Thymus (tissue), 11 donors: ENCODE measurements around the gene DNAI1. TPM values are rescaled to one million over a fixed set of nuclear protein-coding genes. Genes with fewer than 3 reads are reported as not detected.

ENCODE experiments used
- DNase-seq, 9 donors: peaks; one replicate each; pipeline ENCODE4 v3.0.0-alpha.2; 2013; ENCODE audit warnings: low spot score in 9 of 9, low read depth in 6 of 9, missing footprints in 1 of 9
- H3K27ac ChIP-seq, 2 donors: one replicate each; pipeline ENCODE4 v1.5.1; 2013; ENCODE audit warnings: control low read depth in 1 of 2, low read depth in 1 of 2, low read length in 1 of 2, mild to moderate bottlenecking in 1 of 2, moderate library complexity in 1 of 2
- H3K27me3 ChIP-seq, 2 donors: one replicate each; pipeline ENCODE4 v1.5.1; 2013; ENCODE audit warnings: low read length in 1 of 2; ENCODE audit not compliant: control insufficient read depth in 2 of 2, insufficient read depth in 1 of 2
- H3K36me3 ChIP-seq, 2 donors: one replicate each; pipeline ENCODE4 v1.5.1; 2013; ENCODE audit warnings: low read length in 1 of 2, mild to moderate bottlenecking in 1 of 2, moderate library complexity in 1 of 2; ENCODE audit not compliant: control insufficient read depth in 2 of 2, insufficient read depth in 2 of 2
- H3K4me1 ChIP-seq, 2 donors: one replicate each; pipeline ENCODE4 v1.5.1; 2013; ENCODE audit warnings: low read length in 2 of 2; ENCODE audit not compliant: control insufficient read depth in 2 of 2, insufficient read depth in 2 of 2
- H3K4me3 ChIP-seq, 2 donors: one replicate each; pipeline ENCODE4 v1.5.1; 2013; ENCODE audit warnings: low read length in 2 of 2, control low read depth in 1 of 2, mild to moderate bottlenecking in 1 of 2
- H3K9me3 ChIP-seq, 2 donors: one replicate each; pipeline ENCODE4 v1.5.1; 2013; ENCODE audit warnings: low read length in 1 of 2, mild to moderate bottlenecking in 1 of 2; ENCODE audit not compliant: control insufficient read depth in 2 of 2, insufficient read depth in 1 of 2
- WGBS: extraction: QIAGEN DNeasy Blood & Tissue Kit; methylation state at CpG from one replicate; pipeline ENCODE4 v1.1.7; 2013; 5-methylcytosine and 5-hydroxymethylcytosine counted together
- polyA plus RNA-seq: library from polyadenylated mRNA; stranded (reverse); fragments of 200-250 nt; gene quantifications from one replicate; pipeline ENCODE4 v1.2.3, GENCODE V29; 2013
- total RNA-seq: library from RNA; stranded (reverse); fragments of 120-200 nt; gene quantifications from one replicate; pipeline ENCODE4 v1.2.4, GENCODE V29; 2013
- donor health status: healthy.

Gene DNAI1
- total and polyA plus RNA-seq, 2 donors: 0.38 to 0.75 TPM

DNA sequence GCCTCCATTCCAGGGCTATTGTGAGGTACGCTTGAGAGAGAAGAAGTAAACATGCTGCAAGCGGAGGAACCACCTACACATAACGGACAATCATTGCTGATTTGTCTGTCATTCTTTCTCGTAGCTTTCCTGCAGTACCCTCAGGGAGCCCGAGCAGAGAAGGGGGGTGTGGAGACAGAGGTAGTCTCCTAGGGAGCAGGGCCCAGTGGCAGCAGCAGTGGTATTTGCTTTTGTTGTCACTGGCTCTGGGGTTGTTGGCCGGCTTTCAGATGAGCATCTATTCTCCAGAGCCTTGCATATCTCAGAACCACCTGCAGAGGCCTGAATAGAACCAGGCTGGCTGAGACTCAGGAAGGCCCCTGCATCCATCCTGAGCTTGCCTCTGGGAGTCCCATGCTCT, 44.3 kb downstream of the DNAI1 start:
- DNase-seq: no peak
- Histone ChIP-seq H3K4me3 (no peak overlapping the region), H3K27me3 (peaks cover 3 to 11% of the 10 kb centered on the region in 2 donors), H3K9me3 (no peaks in the 10 kb centered on the region), H3K4me1 (no peaks in the 10 kb centered on the region), H3K36me3 (no peaks in the 10 kb centered on the region), H3K27ac (no peak overlapping the region)
- WGBS: 92% methylated on average over 6 of the region's 6 CpGs

DNA sequence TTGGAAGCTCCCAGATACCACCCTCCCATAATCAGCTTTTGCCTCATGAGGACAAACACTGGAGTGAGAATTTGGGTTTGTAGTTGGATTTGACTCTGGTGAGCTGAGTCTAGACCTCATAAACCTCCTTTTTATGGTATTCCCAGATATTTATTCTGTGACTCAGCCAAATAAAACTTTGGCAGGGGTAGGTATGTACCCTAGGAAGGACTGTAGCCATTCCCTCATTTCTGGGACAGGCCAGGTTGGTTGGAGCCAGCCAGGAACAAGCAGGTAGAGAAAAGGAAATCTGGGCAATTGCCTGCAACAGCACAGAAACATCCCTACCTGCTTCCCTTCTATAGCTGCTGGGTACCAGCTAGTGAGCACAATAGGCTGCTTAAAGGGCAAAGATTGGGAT, 44.8 kb downstream of the DNAI1 start:
- peaks cover 3 to 14% of the 10 kb centered on the region in 2 donors for H3K27me3 ChIP-seq
- no peaks in the 10 kb centered on the region for H3K36me3 ChIP-seq
- H3K4me1 ChIP-seq: no peaks in the 10 kb centered on the region
- DNase-seq: no peak
- H3K27ac ChIP-seq: no peak overlapping the region
- no peaks in the 10 kb centered on the region for H3K9me3 ChIP-seq
- H3K4me3 ChIP-seq: no peak overlapping the region

DNA sequence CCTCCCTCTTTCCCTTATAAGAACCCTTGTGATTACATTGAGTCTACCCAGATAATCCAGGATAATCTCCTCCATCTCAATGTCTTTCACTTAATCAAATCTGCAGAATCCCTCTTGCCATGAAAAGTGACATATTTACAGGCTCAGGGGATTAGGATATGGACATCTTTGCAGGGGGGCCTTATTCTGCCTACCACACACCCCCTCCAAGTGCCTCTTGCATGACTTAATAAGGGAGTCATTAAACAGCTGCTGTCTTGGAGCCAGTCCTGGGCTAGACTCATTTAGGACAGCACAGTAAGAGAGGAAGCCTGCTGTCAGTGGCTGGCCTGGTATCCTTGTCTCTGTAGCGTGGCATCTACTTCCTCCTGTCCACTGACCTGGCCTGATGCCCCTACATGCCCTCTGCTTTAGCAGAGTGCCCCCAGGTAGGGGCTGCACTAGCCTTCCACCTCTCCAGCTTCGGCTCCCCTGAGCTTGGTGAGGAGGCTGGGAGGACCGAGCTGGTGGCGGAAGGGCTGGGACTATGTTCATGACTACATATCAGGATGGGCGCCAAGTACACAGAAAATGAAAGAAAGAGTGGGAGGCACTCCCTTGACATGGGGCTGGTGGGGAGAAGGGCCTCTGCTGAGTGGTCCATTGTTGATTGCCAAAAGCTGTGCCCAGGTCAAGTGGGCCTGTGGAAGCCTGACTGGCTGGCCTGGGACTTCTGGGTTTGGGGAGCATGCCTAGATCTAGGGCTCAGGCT, 46.9 kb downstream of the DNAI1 start:
- Histone ChIP-seq H3K4me3 (no peak overlapping the region), H3K27ac (no peak overlapping the region), H3K27me3 (peaks cover 0 to 14% of the 10 kb centered on the region in 2 donors), H3K36me3 (no peaks in the 10 kb centered on the region), H3K9me3 (no peaks in the 10 kb centered on the region), H3K4me1 (no peaks in the 10 kb centered on the region)
- no peak for DNase-seq
- 96% methylated on average over 5 of the region's 5 CpGs for WGBS

DNA sequence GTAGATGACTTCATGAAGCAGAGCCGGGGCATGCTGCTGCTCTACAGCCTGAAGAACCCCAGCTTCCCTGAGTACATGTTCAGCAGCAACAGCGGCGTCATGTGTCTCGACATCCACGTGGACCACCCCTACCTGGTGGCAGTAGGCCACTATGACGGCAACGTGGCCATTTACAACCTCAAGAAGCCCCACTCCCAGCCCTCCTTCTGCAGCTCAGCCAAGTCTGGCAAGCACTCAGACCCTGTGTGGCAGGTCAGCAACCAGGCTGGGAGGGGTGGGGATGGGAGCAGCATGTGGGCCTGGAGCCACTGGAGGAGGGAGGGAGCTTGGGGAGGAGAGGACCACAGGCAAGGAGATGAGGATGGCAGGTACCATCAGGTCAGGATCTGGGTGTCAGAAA, 48.0 kb downstream of the DNAI1 start:
- no peak overlapping the region for H3K27ac ChIP-seq
- H3K9me3 ChIP-seq: no peaks in the 10 kb centered on the region
- H3K4me1 ChIP-seq: no peaks in the 10 kb centered on the region
- no peaks in the 10 kb centered on the region for H3K36me3 ChIP-seq
- peaks cover 0 to 14% of the 10 kb centered on the region in 2 donors for H3K27me3 ChIP-seq
- no peak overlapping the region for H3K4me3 ChIP-seq
- WGBS: 95% methylated on average over 7 of the region's 7 CpGs
- no peak for DNase-seq

DNA sequence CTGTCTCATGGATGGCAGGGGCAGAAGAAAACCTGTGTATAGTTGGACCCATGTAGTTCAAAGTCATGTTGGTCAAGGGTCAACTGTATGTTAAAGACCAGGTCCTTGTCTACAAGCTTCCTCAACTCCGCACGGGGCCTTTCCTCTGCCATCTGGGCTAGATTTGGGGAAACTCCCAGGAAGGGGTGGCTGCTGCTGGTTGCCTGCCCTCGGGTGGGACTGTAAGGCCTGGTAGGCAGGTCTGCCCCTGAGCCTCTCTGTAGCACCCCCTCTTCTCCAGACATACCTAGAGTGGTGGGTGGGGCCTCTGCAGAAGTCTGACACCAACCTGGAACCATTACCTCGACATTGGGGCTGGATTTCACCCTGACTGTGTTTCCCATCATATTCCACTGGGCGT, 49.0 kb downstream of the DNAI1 start:
- H3K27me3 ChIP-seq: peaks cover 0 to 12% of the 10 kb centered on the region in 2 donors
- no peaks in the 10 kb centered on the region for H3K9me3 ChIP-seq
- WGBS: 92% methylated on average over 5 of the region's 5 CpGs

DNA sequence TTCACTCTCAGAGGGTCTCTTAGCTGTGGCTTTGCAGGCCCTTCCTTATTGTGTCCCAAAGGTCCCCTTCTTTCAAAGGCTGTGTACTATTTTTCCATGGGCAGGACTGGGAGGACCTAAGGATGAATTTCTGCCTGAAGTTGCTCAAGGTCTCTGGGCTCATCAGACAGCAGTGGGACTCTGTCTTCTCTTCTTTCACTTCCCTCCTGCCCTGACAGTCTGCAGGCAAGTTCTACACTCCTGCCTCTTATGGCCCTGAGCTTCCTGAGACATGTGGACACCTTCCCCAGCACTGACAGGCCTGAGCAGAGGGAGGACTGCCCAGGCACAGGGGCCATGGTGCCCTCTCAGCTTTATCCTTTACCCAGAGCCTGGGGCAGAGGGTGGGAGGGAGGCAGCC, 49.4 kb downstream of the DNAI1 start:
- H3K27ac ChIP-seq: no peak overlapping the region
- H3K27me3 ChIP-seq: peaks cover 0 to 12% of the 10 kb centered on the region in 2 donors
- no peaks in the 10 kb centered on the region for H3K9me3 ChIP-seq
- no peaks in the 10 kb centered on the region for H3K4me1 ChIP-seq
- DNase-seq: no peak
- no peak overlapping the region for H3K4me3 ChIP-seq
- no peaks in the 10 kb centered on the region for H3K36me3 ChIP-seq

More for the DNA sequence above, 49.0 kb downstream of the DNAI1 start:
- no peak for DNase-seq
- Histone ChIP-seq H3K4me3 (no peak overlapping the region), H3K36me3 (no peaks in the 10 kb centered on the region), H3K4me1 (no peaks in the 10 kb centered on the region), H3K27ac (no peak overlapping the region)

DNA sequence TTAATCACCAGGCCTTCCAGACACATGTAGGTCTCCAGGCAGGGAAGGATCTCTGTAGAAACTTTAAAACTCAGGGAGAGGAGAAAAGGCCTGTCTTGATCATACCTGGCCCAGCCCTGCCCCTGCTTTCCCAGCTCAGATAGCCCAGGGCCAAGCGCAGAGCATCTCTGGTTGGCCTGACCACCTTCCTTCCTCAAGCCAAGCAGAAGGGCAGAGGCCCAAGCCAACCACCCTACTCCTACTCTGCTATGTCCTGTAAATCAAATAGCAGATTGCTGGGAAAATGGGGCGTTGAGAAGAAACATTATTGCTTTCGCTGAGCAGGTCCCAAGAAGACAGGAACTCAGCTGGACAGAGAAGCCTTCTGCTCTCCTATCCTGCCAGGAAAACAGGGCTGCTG, 49.9 kb downstream of the DNAI1 start:
- peaks cover 0 to 10% of the 10 kb centered on the region in 2 donors for H3K27me3 ChIP-seq
- H3K27ac ChIP-seq: no peak overlapping the region
- H3K4me3 ChIP-seq: no peak overlapping the region
- no peaks in the 10 kb centered on the region for H3K4me1 ChIP-seq
- H3K9me3 ChIP-seq: no peaks in the 10 kb centered on the region
- WGBS: 97% methylated on average over 3 of the region's 3 CpGs
- H3K36me3 ChIP-seq: no peaks in the 10 kb centered on the region
- DNase-seq: no peak

DNA sequence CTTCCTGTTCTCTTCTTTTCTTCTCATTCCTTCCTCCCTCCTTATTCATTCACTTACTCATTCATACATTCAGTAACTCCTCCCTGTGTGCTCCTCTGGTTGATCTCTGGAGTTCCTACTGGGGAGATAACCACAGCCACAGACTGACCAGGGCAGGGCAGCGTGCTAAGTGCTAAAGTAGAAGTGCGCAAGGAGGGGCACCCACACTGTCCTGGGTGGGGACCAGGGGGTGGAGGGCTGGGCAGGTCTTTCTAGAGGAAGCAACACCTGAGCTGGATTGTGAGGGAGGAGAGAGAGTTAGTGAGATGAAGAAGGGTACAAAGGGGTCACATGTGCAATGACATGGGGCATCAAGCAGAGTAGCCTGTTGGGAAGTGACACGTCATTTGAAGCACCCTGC, 50.3 kb downstream of the DNAI1 start:
- Histone ChIP-seq H3K9me3 (no peaks in the 10 kb centered on the region), H3K4me1 (no peaks in the 10 kb centered on the region), H3K36me3 (no peaks in the 10 kb centered on the region), H3K27ac (no peak overlapping the region), H3K27me3 (peaks cover 0 to 9% of the 10 kb centered on the region in 2 donors), H3K4me3 (no peak overlapping the region)
- WGBS: 76% methylated on average over 3 of the region's 3 CpGs
- no peak for DNase-seq

DNA sequence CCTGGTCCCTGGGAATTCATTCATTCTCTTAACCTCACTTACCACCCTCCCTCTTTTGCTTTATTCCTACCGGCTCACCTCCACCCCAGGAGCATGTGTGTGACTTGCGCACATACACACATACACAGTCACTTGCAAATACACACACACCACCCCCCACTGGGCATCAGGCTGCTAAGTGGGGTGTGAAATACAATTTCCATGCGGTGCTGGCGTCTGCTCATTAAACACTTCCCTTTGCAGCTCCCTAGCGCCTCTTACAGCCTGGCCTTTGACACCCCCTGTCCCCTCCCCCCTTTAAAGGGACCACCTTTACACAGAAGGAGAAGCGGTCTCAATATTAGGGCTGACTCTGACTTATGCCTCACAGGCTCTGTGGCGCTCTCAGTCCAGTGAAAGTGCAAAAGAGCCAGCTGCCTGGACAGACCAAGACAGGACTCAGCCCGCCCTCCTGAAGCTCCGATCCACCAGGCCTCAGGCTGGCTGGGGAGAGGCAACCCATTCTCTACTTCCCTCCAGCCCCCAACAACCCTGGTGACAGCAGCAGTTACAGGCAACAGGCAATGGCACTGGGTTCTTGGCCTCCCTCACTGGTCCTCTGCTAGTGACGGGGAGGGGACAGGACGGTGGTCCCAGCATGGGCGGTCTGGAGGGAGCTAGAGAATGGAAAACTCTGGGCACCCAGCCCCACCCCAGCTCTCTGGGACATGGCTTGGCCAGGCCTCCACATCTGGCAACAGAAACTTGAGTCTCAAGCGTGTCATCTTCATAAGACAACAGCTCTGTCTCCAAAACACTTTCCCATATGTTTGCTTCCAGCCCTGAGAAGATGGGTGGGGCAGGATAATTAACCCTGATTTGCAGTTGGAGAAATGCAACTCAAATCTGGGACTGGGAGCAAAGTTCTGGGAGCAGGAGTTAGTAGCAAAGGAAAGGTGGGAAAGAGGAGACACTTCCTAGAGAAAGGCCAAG, 52.2 kb downstream of the DNAI1 start:
- no peak overlapping the region for H3K27ac ChIP-seq
- WGBS: 88% methylated on average over 13 of the region's 13 CpGs

More for the DNA sequence above, 52.2 kb downstream of the DNAI1 start:
- peaks cover 0 to 7% of the 10 kb centered on the region in 2 donors for H3K27me3 ChIP-seq
- no peak for DNase-seq
- no peaks in the 10 kb centered on the region for H3K36me3 ChIP-seq
- H3K4me3 ChIP-seq: no peak overlapping the region
- no peaks in the 10 kb centered on the region for H3K9me3 ChIP-seq
- no peaks in the 10 kb centered on the region for H3K4me1 ChIP-seq
